Lung (tissue), 12 donors: ENCODE measurements around the gene OPCML. TPM values are rescaled to one million over a fixed set of nuclear protein-coding genes. Genes with fewer than 3 reads are reported as not detected.

Experiments
- ATAC-seq: fragments of 200-7000 bp; cut with Tn5 transposase; one replicate; pipeline ENCODE4 v1.9.1; 2020; ENCODE audit warnings: moderate number of reproducible peaks; ENCODE audit not compliant: insufficient read depth, low FRiP score
- DNase-seq, 3 donors: peaks; one replicate each; pipeline ENCODE4 v3.0.0-alpha.2; 2013 to 2017
- H3K27ac ChIP-seq, 2 donors: one replicate each; pipeline ENCODE4 v1.5.1; 2013; ENCODE audit warnings: mild to moderate bottlenecking in 2 of 2, moderate library complexity in 2 of 2, control low read depth in 1 of 2, inconsistent platforms in 1 of 2, low read depth in 1 of 2, low read length in 1 of 2
- H3K27me3 ChIP-seq, 3 donors: one replicate each; pipeline ENCODE4 v1.5.1; 2013; ENCODE audit warnings: low read length in 2 of 3; ENCODE audit not compliant: control insufficient read depth in 3 of 3, insufficient read depth in 3 of 3
- H3K36me3 ChIP-seq, 4 donors: one replicate each; pipeline ENCODE4 v1.5.1; 2013; ENCODE audit warnings: low read length in 4 of 4, mild to moderate bottlenecking in 1 of 4, moderate library complexity in 1 of 4; ENCODE audit not compliant: control insufficient read depth in 4 of 4, insufficient read depth in 4 of 4
- H3K4me1 ChIP-seq, 5 donors: one replicate each; pipeline ENCODE4 v1.5.1; 2013; ENCODE audit warnings: low read length in 5 of 5, mild to moderate bottlenecking in 2 of 5, moderate library complexity in 1 of 5; ENCODE audit not compliant: control insufficient read depth in 5 of 5, insufficient read depth in 5 of 5
- H3K4me3 ChIP-seq: one replicate; pipeline ENCODE4 v1.5.1; 2013; ENCODE audit warnings: mild to moderate bottlenecking, control low read depth, moderate library complexity
- H3K9ac ChIP-seq, 2 donors: one replicate each; pipeline ENCODE4 v1.5.1; 2013; ENCODE audit warnings: low read length in 2 of 2, control low read depth in 1 of 2; ENCODE audit not compliant: insufficient read depth in 1 of 2
- H3K9me3 ChIP-seq, 4 donors: one replicate each; pipeline ENCODE4 v1.5.1; 2013; ENCODE audit warnings: low read length in 3 of 4, mild to moderate bottlenecking in 1 of 4, moderate library complexity in 1 of 4; ENCODE audit not compliant: control insufficient read depth in 4 of 4, insufficient read depth in 3 of 4
- WGBS, 2 donors: extraction: QIAGEN DNeasy Blood & Tissue Kit; methylation state at CpG; one replicate each; pipeline ENCODE4 v1.1.7; 2013; 5-methylcytosine and 5-hydroxymethylcytosine counted together
- polyA plus RNA-seq, 2 donors: library from polyadenylated mRNA; stranded (reverse); fragments of 200-250 nt; gene quantifications; one replicate each; pipeline ENCODE4 v1.2.1, GENCODE V29; 2013
- total RNA-seq, 2 donors: library from RNA; depleted of rRNA in 1 of 2; stranded (reverse); fragments of >200 nt in 1 of 2; gene quantifications; one replicate each; pipeline ENCODE4 v1.2.1, GENCODE V29; 2014 to 2021
- TF ChIP-seq, protein P1 (sequence below): IDR thresholded peaks from 2 replicates; pipeline ENCODE4 v1.5.1; 2012; ENCODE audit warnings: mild to moderate bottlenecking; ENCODE audit errors: control extremely low read depth, extremely low read depth
- donor health status: control.
- donor health status: control.
- donor health status: Bipolar disorder and iron deficiency.
- donor health status: healthy.
- donor health status: DM: yes; HTN: yes; CAD: no.

The OPCML gene
- total and polyA plus RNA-seq, 4 donors = 0.49 to 0.74 TPM; not detected in 2

GRCh38 chr11:133559382-133559781 lies 27.1 kb upstream of the OPCML start:
- peaks cover 0 to 2% (median 0%) of the 10 kb centered on the region in 3 donors for H3K27me3 ChIP-seq

DNA sequence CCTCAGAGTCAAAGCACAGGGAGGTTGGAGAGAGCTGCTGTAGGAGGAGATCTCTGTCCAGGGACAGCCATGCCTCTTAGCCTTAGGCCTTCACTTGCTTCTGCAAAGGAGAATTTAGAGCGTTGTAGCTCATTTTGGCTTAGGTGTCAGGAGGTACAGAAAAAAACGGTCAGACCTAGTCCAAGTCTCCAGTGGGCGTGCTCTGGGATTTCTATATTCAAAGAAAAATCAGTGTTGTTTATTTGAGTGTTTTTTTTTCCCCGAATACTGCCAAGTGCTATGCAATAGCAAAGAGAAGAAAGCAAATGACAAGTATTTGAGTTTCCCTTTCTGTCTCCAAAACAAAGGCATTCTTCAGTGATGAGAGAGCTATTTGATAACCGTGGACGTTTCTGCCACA lies 22.7 kb upstream of the OPCML start:
- no peak overlapping the region for H3K9ac ChIP-seq
- DNase-seq (peak in 2 of 3 donors; percentile 34), ATAC-seq (no peak)
- no peaks in the 10 kb centered on the region for H3K9me3 ChIP-seq
- no peak overlapping the region for H3K4me3 ChIP-seq
- 52 to 71% methylated on average over 6 of the region's 6 CpGs for WGBS, 2 donors
- H3K36me3 ChIP-seq = no peaks in the 10 kb centered on the region
- H3K27me3 ChIP-seq = peaks cover 0 to 1% (median 0%) of the 10 kb centered on the region in 3 donors
- H3K4me1 ChIP-seq = peaks cover 0 to 1% (median 0%) of the 10 kb centered on the region in 5 donors
- H3K27ac ChIP-seq = no peak overlapping the region
- TF ChIP-seq, protein P1, sequence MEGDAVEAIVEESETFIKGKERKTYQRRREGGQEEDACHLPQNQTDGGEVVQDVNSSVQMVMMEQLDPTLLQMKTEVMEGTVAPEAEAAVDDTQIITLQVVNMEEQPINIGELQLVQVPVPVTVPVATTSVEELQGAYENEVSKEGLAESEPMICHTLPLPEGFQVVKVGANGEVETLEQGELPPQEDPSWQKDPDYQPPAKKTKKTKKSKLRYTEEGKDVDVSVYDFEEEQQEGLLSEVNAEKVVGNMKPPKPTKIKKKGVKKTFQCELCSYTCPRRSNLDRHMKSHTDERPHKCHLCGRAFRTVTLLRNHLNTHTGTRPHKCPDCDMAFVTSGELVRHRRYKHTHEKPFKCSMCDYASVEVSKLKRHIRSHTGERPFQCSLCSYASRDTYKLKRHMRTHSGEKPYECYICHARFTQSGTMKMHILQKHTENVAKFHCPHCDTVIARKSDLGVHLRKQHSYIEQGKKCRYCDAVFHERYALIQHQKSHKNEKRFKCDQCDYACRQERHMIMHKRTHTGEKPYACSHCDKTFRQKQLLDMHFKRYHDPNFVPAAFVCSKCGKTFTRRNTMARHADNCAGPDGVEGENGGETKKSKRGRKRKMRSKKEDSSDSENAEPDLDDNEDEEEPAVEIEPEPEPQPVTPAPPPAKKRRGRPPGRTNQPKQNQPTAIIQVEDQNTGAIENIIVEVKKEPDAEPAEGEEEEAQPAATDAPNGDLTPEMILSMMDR = no peak

More at GRCh38 chr11:133559382-133559781, 27.1 kb upstream of the OPCML start:
- Histone ChIP-seq H3K9me3 (no peaks in the 10 kb centered on the region), H3K9ac (no peak overlapping the region), H3K27ac (no peak overlapping the region), H3K36me3 (no peaks in the 10 kb centered on the region), H3K4me3 (no peak overlapping the region), H3K4me1 (peaks cover 0 to 1% (median 0%) of the 10 kb centered on the region in 5 donors)
- TF ChIP-seq, protein P1 = no peak
- 51 to 55% methylated on average over 6 of the region's 6 CpGs for WGBS, 2 donors
- DNase-seq (no peak), ATAC-seq (no peak)

GRCh38 chr11:133553885-133554740 lies 21.8 kb upstream of the OPCML start:
- H3K9me3 ChIP-seq = no peaks in the 10 kb centered on the region
- H3K4me1 ChIP-seq = peaks cover 0 to 1% (median 0%) of the 10 kb centered on the region in 5 donors
- TF ChIP-seq, protein P1 = no peak
- no peaks in the 10 kb centered on the region for H3K36me3 ChIP-seq
- DNase-seq = no peak
- no peak overlapping the region for H3K4me3 ChIP-seq
- no peak for ATAC-seq
- no peak overlapping the region for H3K9ac ChIP-seq
- H3K27me3 ChIP-seq = no peaks in the 10 kb centered on the region
- 68 to 76% methylated on average over 22 of the region's 22 CpGs for WGBS, 2 donors
- no peak overlapping the region for H3K27ac ChIP-seq
